ENCODE measurements around the gene ANP32A.

DNA sequence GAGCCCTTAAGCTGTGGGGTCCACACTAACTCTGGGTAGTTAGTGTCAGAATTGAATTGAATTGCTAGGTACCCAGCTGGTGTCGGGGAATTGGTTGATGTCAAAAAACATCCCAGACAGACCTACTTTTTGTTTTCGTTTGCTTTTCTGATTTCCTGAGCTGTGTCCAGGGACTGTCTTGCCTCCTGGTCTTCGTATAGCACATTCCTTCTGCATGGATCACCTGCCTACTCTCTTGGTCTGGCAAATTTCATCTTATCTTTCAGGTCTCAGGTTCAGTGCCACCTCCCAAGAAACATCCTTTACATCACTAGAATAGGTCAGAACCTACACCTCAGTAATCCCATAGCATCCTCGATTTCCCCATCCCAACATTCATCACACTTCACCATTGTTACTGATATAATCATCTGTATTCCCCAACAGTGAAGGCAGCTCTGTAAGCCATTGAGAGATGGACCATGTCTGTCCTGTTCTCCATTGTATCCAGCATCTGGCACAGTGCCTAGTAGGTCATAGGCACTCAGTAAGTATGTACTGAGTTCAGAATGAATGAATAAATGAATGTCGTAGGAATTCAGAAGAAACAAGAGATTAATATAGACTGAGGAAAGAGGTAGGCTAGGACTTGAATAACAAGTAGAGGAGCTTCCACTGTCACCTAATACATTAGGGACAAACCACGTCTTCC is 81.2 kb downstream of the ANP32A start:
- TF ChIP-seq CTCF (conservative IDR thresholded peaks at IDR 0.05 in 1 of 2, IDR thresholded peaks at IDR 0.05 in 1 of 2; ENCODE audit: extremely low read depth in 1 of 2, insufficient read depth in 1 of 2, low read depth in 1 of 2, low read length in 2 of 2) (no peak), EZH2 (IDR thresholded peaks at IDR 0.05; ENCODE audit: borderline replicate concordance, low read length) (no peak)

All from mammary epithelial cell (primary cell).